Measurements from ENCODE around the gene STAT2. TPM values are rescaled to one million over a fixed set of nuclear protein-coding genes. Genes with fewer than 3 reads are reported as not detected.

Gene STAT2
- total RNA-seq, 1 donor from 2014 or later = 34.9 TPM

GRCh38 chr12:56392331-56392730, 32.4 kb upstream of the STAT2 start:
- Histone ChIP-seq H3K9me3 (replicated peaks) (peaks cover 11% of the 10 kb centered on the region), H3K36me3 (no peaks in the 10 kb centered on the region), H3K27me3 (ENCODE audit: low read depth) (no peaks in the 10 kb centered on the region), H3K27ac (replicated peaks) (no peak overlapping the region), H3K4me3 (no peak overlapping the region), H3K4me1 (no peaks in the 10 kb centered on the region)
- no peak for TF ChIP-seq CTCF (IDR thresholded peaks at IDR 0.05; ENCODE audit: borderline replicate concordance)
- DNase-seq = no peak
- intact Hi-C loops (cut with micrococcal nuclease) = no loop called here

- Histone ChIP-seq H3K9me3 (replicated peaks) (peaks cover 11% of the 10 kb centered on the region), H3K27ac (replicated peaks) (no peak overlapping the region), H3K27me3 (ENCODE audit: low read depth) (no peaks in the 10 kb centered on the region), H3K4me3 (no peak overlapping the region), H3K4me1 (no peaks in the 10 kb centered on the region), H3K36me3 (no peaks in the 10 kb centered on the region)
- intact Hi-C loops (cut with micrococcal nuclease) = no loop called here
- TF ChIP-seq CTCF (IDR thresholded peaks at IDR 0.05; ENCODE audit: borderline replicate concordance) = no peak
- DNase-seq = no peak
Observed at GRCh38 chr12:56391721-56392120, 31.8 kb upstream of the STAT2 start.

GRCh38 chr12:56389412-56389811, 29.5 kb upstream of the STAT2 start:
- H3K9me3 ChIP-seq (replicated peaks) = peaks cover 11% of the 10 kb centered on the region

GRCh38 chr12:56387152-56387736, 27.3 kb upstream of the STAT2 start:
- TF ChIP-seq CTCF (IDR thresholded peaks at IDR 0.05; ENCODE audit: borderline replicate concordance) = no peak
- no peaks in the 10 kb centered on the region for H3K36me3 ChIP-seq
- DNase-seq = no peak
- no peaks in the 10 kb centered on the region for H3K27me3 ChIP-seq (ENCODE audit: low read depth)
- peaks cover 5% of the 10 kb centered on the region for H3K9me3 ChIP-seq (replicated peaks)
- intact Hi-C loops (cut with micrococcal nuclease) = no loop called here
- no peaks in the 10 kb centered on the region for H3K4me1 ChIP-seq
- no peak overlapping the region for H3K27ac ChIP-seq (replicated peaks)
- no peak overlapping the region for H3K4me3 ChIP-seq

More at GRCh38 chr12:56389412-56389811, 29.5 kb upstream of the STAT2 start:
- Histone ChIP-seq H3K27me3 (ENCODE audit: low read depth) (no peaks in the 10 kb centered on the region), H3K36me3 (no peaks in the 10 kb centered on the region), H3K4me3 (no peak overlapping the region), H3K27ac (replicated peaks) (no peak overlapping the region), H3K4me1 (no peaks in the 10 kb centered on the region)
- TF ChIP-seq CTCF (IDR thresholded peaks at IDR 0.05; ENCODE audit: borderline replicate concordance) = no peak
- no peak for DNase-seq
- intact Hi-C loops (cut with micrococcal nuclease) = no loop called here

GRCh38 chr12:56385873-56386272, 26.0 kb upstream of the STAT2 start:
- DNase-seq = no peak
- no peaks in the 10 kb centered on the region for H3K36me3 ChIP-seq
- no peaks in the 10 kb centered on the region for H3K9me3 ChIP-seq (replicated peaks)
- H3K4me1 ChIP-seq = no peaks in the 10 kb centered on the region
- TF ChIP-seq CTCF (IDR thresholded peaks at IDR 0.05; ENCODE audit: borderline replicate concordance) = no peak
- H3K27ac ChIP-seq (replicated peaks) = no peak overlapping the region
- no peaks in the 10 kb centered on the region for H3K27me3 ChIP-seq (ENCODE audit: low read depth)
- intact Hi-C loops (cut with micrococcal nuclease) = no loop called here
- H3K4me3 ChIP-seq = no peak overlapping the region
